Endodermal cell (in vitro differentiated cells): ENCODE measurements around the gene VPS13A. TPM values are rescaled to one million over a fixed set of nuclear protein-coding genes. Genes with fewer than 3 reads are reported as not detected.
A peak's percentile ranks its signal among the peaks of the same experiment; 100 is the strongest.

Experiments
- DNase-seq: peaks from one replicate; pipeline ENCODE4 v3.0.0-alpha.2; 2017
- H3K27ac ChIP-seq: 2 replicates; pipeline ENCODE4 v1.5.1; 2013; ENCODE audit warnings: mild to moderate bottlenecking, low read depth, low read length, moderate library complexity
- H3K27me3 ChIP-seq: 2 replicates; pipeline ENCODE4 v1.6.1; 2013; ENCODE audit warnings: mild to moderate bottlenecking, low read length, moderate library complexity; ENCODE audit not compliant: insufficient read depth, control insufficient read depth, poor library complexity, severe bottlenecking
- H3K36me3 ChIP-seq: 2 replicates; pipeline ENCODE4 v1.7.0; 2013; ENCODE audit warnings: mild to moderate bottlenecking, low read length, moderate library complexity; ENCODE audit not compliant: control insufficient read depth, insufficient read depth
- H3K4me1 ChIP-seq: one replicate; pipeline ENCODE4 v1.7.0; 2013; ENCODE audit warnings: low read length; ENCODE audit not compliant: control insufficient read depth, insufficient read depth
- H3K4me3 ChIP-seq: 2 replicates; pipeline ENCODE4 v1.5.1; 2013; ENCODE audit warnings: mild to moderate bottlenecking, low read length, moderate library complexity
- H3K9ac ChIP-seq: 2 replicates; pipeline ENCODE4 v1.6.1; 2013; ENCODE audit warnings: mild to moderate bottlenecking, low read length, moderate library complexity; ENCODE audit not compliant: poor library complexity, severe bottlenecking; ENCODE audit errors: extremely low read depth
- H3K9me3 ChIP-seq: 2 replicates; pipeline ENCODE4 v1.6.1; 2013; ENCODE audit warnings: mild to moderate bottlenecking, low read length, moderate library complexity; ENCODE audit not compliant: control insufficient read depth
- H3K27ac Mint-ChIP-seq: 2 replicates; pipeline ENCODE4 v1.8.0; 2020; ENCODE audit warnings: mixed read lengths
- H3K27me3 Mint-ChIP-seq: 2 replicates; pipeline ENCODE4 v1.8.0; 2021; ENCODE audit warnings: mild to moderate bottlenecking, mixed read lengths; ENCODE audit not compliant: insufficient read depth
- H3K36me3 Mint-ChIP-seq: 2 replicates; pipeline ENCODE4 v1.8.0; 2020; ENCODE audit warnings: low read depth, mixed read lengths
- H3K4me1 Mint-ChIP-seq: 2 replicates; pipeline ENCODE4 v1.8.0; 2020; ENCODE audit warnings: mixed read lengths
- H3K4me3 Mint-ChIP-seq: 2 replicates; pipeline ENCODE4 v1.8.0; 2020; ENCODE audit warnings: mild to moderate bottlenecking, moderate library complexity, mixed read lengths
- H3K9me3 Mint-ChIP-seq: 2 replicates; pipeline ENCODE4 v1.8.0; 2020; ENCODE audit warnings: mild to moderate bottlenecking, mixed read lengths
- whole genome bisulfite sequencing, 2 experiments: methylation state at CpG; one replicate each; pipeline versions ENCODE4 v1.1.5 to v1.1.7; 2013; ENCODE audit warnings: missing lambda C conversion rate in 2 of 2, mixed read lengths in 1 of 2; ENCODE audit not compliant: insufficient coverage in 1 of 2, insufficient read length in 1 of 2; 5-methylcytosine and 5-hydroxymethylcytosine counted together
- total RNA-seq, 2 donors: library from RNA; stranded (reverse); fragmentation: NEBNext Ultra II Directional in 1 of 2; extraction: Animal tissue kit (Norgen Biotek cat#: 25700) in 1 of 2; gene quantifications; 2 replicates in 1 of 2; 3 replicates in 1 of 2; pipeline ENCODE4 v1.2.1, GENCODE V29; 2021
- TF ChIP-seq, protein P1 (sequence below): fragments of 200-600 bp; sonication (generic); conservative IDR thresholded peaks from 2 replicates; pipeline ENCODE4 v1.5.0; 2021; ENCODE audit warnings: antibody characterized with exemption, mild to moderate bottlenecking

The VPS13A gene
- total RNA-seq, 2 donors from 2014 or later = 37.2 to 41.6 TPM

DNA sequence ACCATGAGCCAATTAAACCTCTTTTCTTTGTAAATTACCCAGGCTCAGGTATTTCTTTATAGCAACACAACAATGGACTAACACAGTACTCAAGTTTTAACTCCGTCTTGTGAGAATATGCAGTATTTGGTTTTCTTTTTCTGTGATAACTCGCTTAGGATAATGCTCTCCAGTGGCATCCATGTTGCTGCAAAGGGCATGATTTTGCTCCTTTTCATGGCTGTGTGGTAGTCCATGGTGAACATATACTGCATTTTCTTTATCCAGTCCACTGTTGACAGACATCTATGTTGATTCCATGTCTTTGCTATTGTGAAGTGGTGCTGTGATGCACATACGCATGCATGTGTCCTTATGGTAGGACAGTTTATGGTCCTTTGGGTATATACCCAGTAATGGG is 10.9 kb downstream of the VPS13A start:
- peaks cover 3% of the 10 kb centered on the region for H3K4me1 Mint-ChIP-seq
- no peaks in the 10 kb centered on the region for H3K9me3 Mint-ChIP-seq
- H3K27ac ChIP-seq = no peak overlapping the region
- H3K9me3 ChIP-seq = no peaks in the 10 kb centered on the region
- DNase-seq = no peak
- H3K4me3 Mint-ChIP-seq = no peak overlapping the region
- WGBS, 2 experiments = 92 to 100% methylated on average over 2 to 3 of the region's 3 CpGs
- no peaks in the 10 kb centered on the region for H3K36me3 Mint-ChIP-seq
- H3K27ac Mint-ChIP-seq = no peak overlapping the region
- H3K36me3 ChIP-seq = no peaks in the 10 kb centered on the region
- H3K27me3 Mint-ChIP-seq = no peaks in the 10 kb centered on the region
- TF ChIP-seq, protein P1, sequence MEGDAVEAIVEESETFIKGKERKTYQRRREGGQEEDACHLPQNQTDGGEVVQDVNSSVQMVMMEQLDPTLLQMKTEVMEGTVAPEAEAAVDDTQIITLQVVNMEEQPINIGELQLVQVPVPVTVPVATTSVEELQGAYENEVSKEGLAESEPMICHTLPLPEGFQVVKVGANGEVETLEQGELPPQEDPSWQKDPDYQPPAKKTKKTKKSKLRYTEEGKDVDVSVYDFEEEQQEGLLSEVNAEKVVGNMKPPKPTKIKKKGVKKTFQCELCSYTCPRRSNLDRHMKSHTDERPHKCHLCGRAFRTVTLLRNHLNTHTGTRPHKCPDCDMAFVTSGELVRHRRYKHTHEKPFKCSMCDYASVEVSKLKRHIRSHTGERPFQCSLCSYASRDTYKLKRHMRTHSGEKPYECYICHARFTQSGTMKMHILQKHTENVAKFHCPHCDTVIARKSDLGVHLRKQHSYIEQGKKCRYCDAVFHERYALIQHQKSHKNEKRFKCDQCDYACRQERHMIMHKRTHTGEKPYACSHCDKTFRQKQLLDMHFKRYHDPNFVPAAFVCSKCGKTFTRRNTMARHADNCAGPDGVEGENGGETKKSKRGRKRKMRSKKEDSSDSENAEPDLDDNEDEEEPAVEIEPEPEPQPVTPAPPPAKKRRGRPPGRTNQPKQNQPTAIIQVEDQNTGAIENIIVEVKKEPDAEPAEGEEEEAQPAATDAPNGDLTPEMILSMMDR = no peak
- no peaks in the 10 kb centered on the region for H3K4me1 ChIP-seq
- no peak overlapping the region for H3K4me3 ChIP-seq
- no peak overlapping the region for H3K9ac ChIP-seq
- H3K27me3 ChIP-seq = no peaks in the 10 kb centered on the region

DNA sequence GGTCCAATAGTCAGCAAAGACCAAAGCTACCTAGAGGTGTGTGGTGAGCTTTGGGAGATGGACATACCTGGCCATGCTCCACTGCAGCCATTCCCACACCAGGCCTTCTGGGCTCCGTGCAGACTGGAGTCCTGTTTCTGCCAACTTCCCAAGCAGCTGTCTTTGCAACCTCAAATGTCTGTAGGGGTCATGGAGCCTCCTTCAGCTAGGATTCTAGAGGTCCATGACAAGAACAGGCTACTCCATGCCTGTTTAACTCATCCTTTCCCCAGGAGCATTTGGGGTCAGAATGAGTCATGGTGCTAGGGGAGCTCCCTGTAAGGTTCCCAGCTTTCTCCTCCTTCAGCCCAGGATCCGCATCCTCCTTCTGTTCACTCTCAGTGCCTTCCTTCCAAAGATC is 17.1 kb downstream of the VPS13A start:
- H3K27ac ChIP-seq = no peak overlapping the region
- TF ChIP-seq, protein P1 = no peak
- DNase-seq = no peak
- H3K36me3 ChIP-seq = no peaks in the 10 kb centered on the region
- H3K4me3 Mint-ChIP-seq = no peak overlapping the region
- no peaks in the 10 kb centered on the region for H3K36me3 Mint-ChIP-seq
- H3K4me1 ChIP-seq = no peaks in the 10 kb centered on the region
- WGBS, 2 experiments = 92% methylated on average over 2 of the region's 2 CpGs; no CpG with 5 or more reads in 1 of the 2 experiments
- no peaks in the 10 kb centered on the region for H3K27me3 Mint-ChIP-seq
- no peak overlapping the region for H3K4me3 ChIP-seq
- no peaks in the 10 kb centered on the region for H3K9me3 ChIP-seq
- no peaks in the 10 kb centered on the region for H3K27me3 ChIP-seq
- H3K9me3 Mint-ChIP-seq = no peaks in the 10 kb centered on the region
- H3K9ac ChIP-seq = no peak overlapping the region
- H3K4me1 Mint-ChIP-seq = peaks cover 3% of the 10 kb centered on the region
- H3K27ac Mint-ChIP-seq = no peak overlapping the region

DNA sequence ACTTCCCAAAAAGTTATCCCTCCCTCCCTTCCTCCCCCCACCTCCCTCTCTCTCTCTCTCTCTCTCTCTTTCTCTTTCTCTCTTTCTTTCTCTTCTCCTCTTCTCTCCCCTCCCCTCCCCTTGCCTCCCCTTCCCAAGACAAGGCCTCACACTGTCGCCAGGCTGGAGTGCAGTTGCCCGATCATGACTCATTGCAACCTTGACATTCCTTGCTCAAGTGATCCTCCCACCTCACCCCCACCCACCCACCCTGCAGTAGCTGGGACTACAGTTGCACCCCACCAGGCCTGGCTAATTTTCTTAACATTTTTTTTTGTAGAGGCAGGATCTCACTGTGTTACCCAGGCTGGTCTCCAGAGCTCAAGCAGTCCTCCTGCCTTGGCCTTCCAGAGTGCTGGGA is 32.8 kb downstream of the VPS13A start:
- peaks cover 27% of the 10 kb centered on the region for H3K36me3 ChIP-seq
- H3K27ac ChIP-seq = no peak overlapping the region
- 73% methylated on average over 2 of the region's 2 CpGs; no CpG with 5 or more reads in 1 of the 2 experiments for WGBS, 2 experiments
- Mint-ChIP-seq H3K4me3 (no peak overlapping the region), H3K27ac (no peak overlapping the region), H3K4me1 (no peaks in the 10 kb centered on the region), H3K9me3 (no peaks in the 10 kb centered on the region), H3K36me3 (peaks cover 20% of the 10 kb centered on the region), H3K27me3 (no peaks in the 10 kb centered on the region)
- no peaks in the 10 kb centered on the region for H3K27me3 ChIP-seq
- no peak overlapping the region for H3K9ac ChIP-seq
- no peaks in the 10 kb centered on the region for H3K4me1 ChIP-seq
- TF ChIP-seq, protein P1 = no peak
- H3K9me3 ChIP-seq = no peaks in the 10 kb centered on the region
- H3K4me3 ChIP-seq = no peak overlapping the region
- peak; percentile 84 for DNase-seq
